ENCODE data around the gene GDF15. TPM values are rescaled to one million over a fixed set of nuclear protein-coding genes. Genes with fewer than 3 reads are reported as not detected.

Gene GDF15
- total and polyA plus RNA-seq, 2 donors (not counting 1 experiment from before 2014, with no cell fraction given): 0.19 TPM; not detected in 1

- ATAC-seq (ENCODE audit: low read depth): no peak
- Histone ChIP-seq H3K4me1 (ENCODE audit: control insufficient read depth in 2 of 2, insufficient read depth in 2 of 2, low read length in 2 of 2) (peaks cover 13 to 18% of the 10 kb centered on the region in 2 donors), H2AFZ (ENCODE audit: insufficient read depth, low read depth, low read length, poor library complexity, severe bottlenecking) (no peak overlapping the region), H3K79me2 (ENCODE audit: control insufficient read depth, insufficient read depth, low read length) (peaks cover 3% of the 10 kb centered on the region), H3K27me3 (replicated peaks in 1 of 4; ENCODE audit: control extremely low read depth in 1 of 4, control insufficient read depth in 3 of 4, insufficient read depth in 4 of 4, low read length in 3 of 4) (no peaks in the 10 kb centered on the region), H3K9ac (ENCODE audit: low read length) (no peak overlapping the region), H3K4me2 (replicated peaks; ENCODE audit: low read depth, low read length, poor library complexity, severe bottlenecking) (no peak overlapping the region), H3K4me3 (ENCODE audit: control extremely low read depth in 1 of 5, extremely low read depth in 1 of 5, insufficient read depth in 1 of 5, low read depth in 2 of 5, low read length in 4 of 5) (no peak overlapping the region), H3K36me3 (replicated peaks in 1 of 2; ENCODE audit: control extremely low read depth in 1 of 2, control insufficient read depth in 1 of 2, extremely low read depth in 1 of 2, insufficient read depth in 2 of 2, low read length in 1 of 2) (no peaks in the 10 kb centered on the region), H3K27ac (ENCODE audit: low read length in 2 of 2) (no peak overlapping the region), H4K20me1 (ENCODE audit: control insufficient read depth, insufficient read depth, low read length, poor library complexity, severe bottlenecking) (peaks cover 12% of the 10 kb centered on the region), H3K9me3 (ENCODE audit: control extremely low read depth in 1 of 3, control insufficient read depth in 2 of 3, insufficient read depth in 1 of 3, low read length in 2 of 3) (no peaks in the 10 kb centered on the region)
- Mint-ChIP-seq H3K27ac (no peak overlapping the region), H3K9me3 (ENCODE audit: insufficient read depth) (no peaks in the 10 kb centered on the region), H3K27me3 (peaks cover 3% of the 10 kb centered on the region), H3K4me3 (peak overlapping the region; percentile 34), H3K4me1 (peaks cover 13% of the 10 kb centered on the region)
- CTCF ChIA-PET: interaction anchor here (0.7 to 2.8 kb wide), 11 partner anchors 10 to 192 kb away, joined by 3 to 22 read pairs (median 5); partner anchors contain the start of genes LSM4 and SSBP4
- POLR2A ChIA-PET: interaction anchor here (0.7 to 0.8 kb wide), 2 partner anchors 80 to 87 kb away, joined by 3 to 7 read pairs; partner anchors contain the start of gene SSBP4
- TF ChIP-seq EZH2 (IDR thresholded peaks at IDR 0.05; ENCODE audit: borderline replicate concordance, insufficient read depth, low read depth, low read length, poor library complexity, severe bottlenecking) (no peak), CTCF (IDR thresholded peaks at IDR 0.05) (no peak)
- DNase-seq: no peak
- WGBS (ENCODE audit: insufficient coverage): no CpG with 5 or more reads among the region's 9 CpGs
- intact Hi-C loops (cut with micrococcal nuclease): no loop called here
Observed at GRCh38 chr19:18338541-18338940, 47.4 kb upstream of the GDF15 start.

- H3K27ac ChIP-seq (ENCODE audit: low read length in 2 of 2): no peak overlapping the region
- CTCF ChIA-PET: interaction anchor here (0.7 to 2.8 kb wide), 10 partner anchors 10 to 87 kb away, joined by 3 to 22 read pairs (median 6); partner anchors contain the start of gene SSBP4
Observed at GRCh38 chr19:18339723-18340122, 46.2 kb upstream of the GDF15 start.

More at GRCh38 chr19:18339723-18340122, 46.2 kb upstream of the GDF15 start:
- H3K9ac ChIP-seq (ENCODE audit: low read length): peak overlapping the region; percentile 88
- POLR2A ChIA-PET: no interaction called here
- no peaks in the 10 kb centered on the region for H3K27me3 ChIP-seq (replicated peaks in 1 of 4; ENCODE audit: control extremely low read depth in 1 of 4, control insufficient read depth in 3 of 4, insufficient read depth in 4 of 4, low read length in 3 of 4)
- ATAC-seq (ENCODE audit: low read depth) (no peak), DNase-seq (no peak)
- peak overlapping the region; percentile 89 for H3K4me2 ChIP-seq (replicated peaks; ENCODE audit: low read depth, low read length, poor library complexity, severe bottlenecking)
- no peaks in the 10 kb centered on the region for H3K9me3 ChIP-seq (ENCODE audit: control extremely low read depth in 1 of 3, control insufficient read depth in 2 of 3, insufficient read depth in 1 of 3, low read length in 2 of 3)
- H3K4me1 ChIP-seq (ENCODE audit: control insufficient read depth in 2 of 2, insufficient read depth in 2 of 2, low read length in 2 of 2): peaks cover 13 to 18% of the 10 kb centered on the region in 2 donors
- H3K4me3 Mint-ChIP-seq: peak overlapping the region; percentile 79
- H3K4me1 Mint-ChIP-seq: peaks cover 13% of the 10 kb centered on the region
- peak overlapping the region in 4 of 5 experiments; percentile 71 to 88 (median 84) for H3K4me3 ChIP-seq (ENCODE audit: control extremely low read depth in 1 of 5, extremely low read depth in 1 of 5, insufficient read depth in 1 of 5, low read depth in 2 of 5, low read length in 4 of 5)
- no peaks in the 10 kb centered on the region for H3K9me3 Mint-ChIP-seq (ENCODE audit: insufficient read depth)
- TF ChIP-seq CTCF (IDR thresholded peaks at IDR 0.05): no peak
- TF ChIP-seq EZH2 (IDR thresholded peaks at IDR 0.05; ENCODE audit: borderline replicate concordance, insufficient read depth, low read depth, low read length, poor library complexity, severe bottlenecking): no peak
- WGBS (ENCODE audit: insufficient coverage): 61% methylated on average over 6 of the region's 6 CpGs
- peak overlapping the region; percentile 91 for H2AFZ ChIP-seq (ENCODE audit: insufficient read depth, low read depth, low read length, poor library complexity, severe bottlenecking)
- no peaks in the 10 kb centered on the region for H3K36me3 ChIP-seq (replicated peaks in 1 of 2; ENCODE audit: control extremely low read depth in 1 of 2, control insufficient read depth in 1 of 2, extremely low read depth in 1 of 2, insufficient read depth in 2 of 2, low read length in 1 of 2)
- peak overlapping the region; percentile 37 for H3K27ac Mint-ChIP-seq
- peaks cover 3% of the 10 kb centered on the region for H3K79me2 ChIP-seq (ENCODE audit: control insufficient read depth, insufficient read depth, low read length)
- H3K27me3 Mint-ChIP-seq: peaks cover 3% of the 10 kb centered on the region
- H4K20me1 ChIP-seq (ENCODE audit: control insufficient read depth, insufficient read depth, low read length, poor library complexity, severe bottlenecking): peaks cover 12% of the 10 kb centered on the region
- intact Hi-C loops (cut with micrococcal nuclease): loop anchor here (2.0 kb wide), 1 partner anchor 17 kb away; the partner anchor contains the start of gene LSM4
